SK-N-MC (cell line): ENCODE measurements around the gene ETV6.

ENCODE experiments used
- EZH2 ChIP-seq: fragments of 200-600 bp; sonication (generic); IDR thresholded peaks from one replicate; pipeline ENCODE4 v1.6.1; 2017; ENCODE audit warnings: antibody characterized with exemption
- FOXP2 ChIP-seq: optimal IDR thresholded peaks from 2 replicates; pipeline ENCODE3; 2011; ENCODE audit warnings: mild to moderate bottlenecking, moderate library complexity; ENCODE audit not compliant: insufficient read depth; ENCODE audit errors: extremely low read length, control extremely low read depth
- POLR2AphosphoS5 ChIP-seq: IDR thresholded peaks from 2 replicates; pipeline ENCODE4 v1.6.1; 2012; ENCODE audit warnings: mild to moderate bottlenecking, low read depth, low read length, borderline replicate concordance

GRCh38 chr12:11821386-11822080, 172.1 kb downstream of the ETV6 start:
- TF ChIP-seq EZH2, result no peak
- no peak for TF ChIP-seq POLR2AphosphoS5
- TF ChIP-seq FOXP2, result no peak
